EH (cell line): ENCODE results near the gene GMPPA.

Experiments
- DNase-seq: peaks from one replicate; pipeline ENCODE4 v3.0.0-alpha.2; 2015; ENCODE audit warnings: low read depth

Gene GMPPA

GRCh38 chr2:219539926-219540678 is 41.4 kb downstream of the GMPPA start:
- DNase-seq = no peak

- no peak for DNase-seq
Observed at GRCh38 chr2:219540784-219541504, 42.3 kb downstream of the GMPPA start.

- DNase-seq = peak; percentile 56
Observed at GRCh38 chr2:219541611-219542180, 43.0 kb downstream of the GMPPA start.

- peak; percentile 59 for DNase-seq
Observed at GRCh38 chr2:219542931-219543595, 44.4 kb downstream of the GMPPA start.

- DNase-seq = peak; percentile 99
Observed at GRCh38 chr2:219543596-219544358, 45.1 kb downstream of the GMPPA start, which contains the start of the genes CHPF and TMEM198. Gene CHPF, minus strand, starts transcription at chr2:219543809. Its CDS starts 271 bp downstream, at chr2:219543538. Gene TMEM198, plus strand, starts transcription at chr2:219544028. Its CDS starts 700 bp downstream, at chr2:219544728.

- no peak for DNase-seq
Observed at GRCh38 chr2:219544567-219544966, 45.9 kb downstream of the GMPPA start.

- no peak for DNase-seq
Observed at GRCh38 chr2:219545295-219545942, 46.7 kb downstream of the GMPPA start.

- no peak for DNase-seq
Observed at GRCh38 chr2:219545943-219546352, 47.3 kb downstream of the GMPPA start.

- no peak for DNase-seq
Observed at GRCh38 chr2:219547621-219548020, 48.9 kb downstream of the GMPPA start.

- no peak for DNase-seq
Observed at GRCh38 chr2:219548990-219549389, 50.3 kb downstream of the GMPPA start.

- DNase-seq = no peak
Observed at GRCh38 chr2:219549619-219550018, 50.9 kb downstream of the GMPPA start.

GRCh38 chr2:219551441-219552381 is 53.0 kb downstream of the GMPPA start:
- peak; percentile 73 for DNase-seq

- peak; percentile 87 for DNase-seq
Observed at GRCh38 chr2:219552382-219553167, 53.9 kb downstream of the GMPPA start.

- DNase-seq = no peak
Observed at GRCh38 chr2:219553168-219553417, 54.4 kb downstream of the GMPPA start.

- DNase-seq = no peak
Observed at GRCh38 chr2:219553463-219553963, 54.8 kb downstream of the GMPPA start.

GRCh38 chr2:219554350-219554749 is 55.7 kb downstream of the GMPPA start:
- DNase-seq = no peak

GRCh38 chr2:219555956-219556355 is 57.3 kb downstream of the GMPPA start:
- DNase-seq = no peak

GRCh38 chr2:219556413-219556812 is 57.7 kb downstream of the GMPPA start:
- DNase-seq = no peak
